Astrocyte (in vitro differentiated cells and primary cell): ENCODE data around the gene ILDR1.

Experiments used
- EZH2 ChIP-seq: IDR thresholded peaks from 2 replicates; pipeline ENCODE4 v1.6.1; 2012; ENCODE audit warnings: mild to moderate bottlenecking, low read length, inconsistent platforms; ENCODE audit not compliant: insufficient read depth
- TF ChIP-seq, protein P1 (sequence below): IDR thresholded peaks from 2 replicates; pipeline ENCODE4 v1.5.1; 2011; ENCODE audit warnings: low read depth, mild to moderate bottlenecking, inconsistent platforms, low read length, moderate library complexity; ENCODE audit not compliant: insufficient read depth

DNA sequence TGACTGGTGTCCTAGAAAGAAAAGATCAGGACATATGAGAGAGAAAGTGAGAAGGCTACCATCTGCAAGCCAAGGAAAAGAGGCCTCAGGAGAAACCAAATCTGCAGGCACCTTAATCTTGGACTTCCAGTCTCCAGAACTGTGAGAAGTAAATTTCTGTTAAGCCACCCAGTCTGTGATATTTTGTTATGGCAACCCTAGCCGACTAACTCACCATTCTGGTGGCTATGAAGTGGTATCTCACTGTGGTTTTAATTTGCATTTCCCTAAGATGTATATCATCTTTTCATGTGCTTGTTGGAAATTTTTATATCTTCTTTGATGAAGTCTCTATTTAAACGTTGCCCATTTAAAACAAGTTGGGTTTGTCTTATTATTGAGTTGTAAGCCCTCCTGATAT lies 40.6 kb downstream of the ILDR1 start:
- TF ChIP-seq, protein P1, sequence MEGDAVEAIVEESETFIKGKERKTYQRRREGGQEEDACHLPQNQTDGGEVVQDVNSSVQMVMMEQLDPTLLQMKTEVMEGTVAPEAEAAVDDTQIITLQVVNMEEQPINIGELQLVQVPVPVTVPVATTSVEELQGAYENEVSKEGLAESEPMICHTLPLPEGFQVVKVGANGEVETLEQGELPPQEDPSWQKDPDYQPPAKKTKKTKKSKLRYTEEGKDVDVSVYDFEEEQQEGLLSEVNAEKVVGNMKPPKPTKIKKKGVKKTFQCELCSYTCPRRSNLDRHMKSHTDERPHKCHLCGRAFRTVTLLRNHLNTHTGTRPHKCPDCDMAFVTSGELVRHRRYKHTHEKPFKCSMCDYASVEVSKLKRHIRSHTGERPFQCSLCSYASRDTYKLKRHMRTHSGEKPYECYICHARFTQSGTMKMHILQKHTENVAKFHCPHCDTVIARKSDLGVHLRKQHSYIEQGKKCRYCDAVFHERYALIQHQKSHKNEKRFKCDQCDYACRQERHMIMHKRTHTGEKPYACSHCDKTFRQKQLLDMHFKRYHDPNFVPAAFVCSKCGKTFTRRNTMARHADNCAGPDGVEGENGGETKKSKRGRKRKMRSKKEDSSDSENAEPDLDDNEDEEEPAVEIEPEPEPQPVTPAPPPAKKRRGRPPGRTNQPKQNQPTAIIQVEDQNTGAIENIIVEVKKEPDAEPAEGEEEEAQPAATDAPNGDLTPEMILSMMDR: no peak
- TF ChIP-seq EZH2: no peak
